SHP77 (cell line): ENCODE measurements around the gene ABLIM2.

Experiments used
- DNase-seq, 2 experiments: peaks; one replicate each; lab custom pipeline; 2025; lab: John Stamatoyannopoulos, UW

The ABLIM2 gene

DNA sequence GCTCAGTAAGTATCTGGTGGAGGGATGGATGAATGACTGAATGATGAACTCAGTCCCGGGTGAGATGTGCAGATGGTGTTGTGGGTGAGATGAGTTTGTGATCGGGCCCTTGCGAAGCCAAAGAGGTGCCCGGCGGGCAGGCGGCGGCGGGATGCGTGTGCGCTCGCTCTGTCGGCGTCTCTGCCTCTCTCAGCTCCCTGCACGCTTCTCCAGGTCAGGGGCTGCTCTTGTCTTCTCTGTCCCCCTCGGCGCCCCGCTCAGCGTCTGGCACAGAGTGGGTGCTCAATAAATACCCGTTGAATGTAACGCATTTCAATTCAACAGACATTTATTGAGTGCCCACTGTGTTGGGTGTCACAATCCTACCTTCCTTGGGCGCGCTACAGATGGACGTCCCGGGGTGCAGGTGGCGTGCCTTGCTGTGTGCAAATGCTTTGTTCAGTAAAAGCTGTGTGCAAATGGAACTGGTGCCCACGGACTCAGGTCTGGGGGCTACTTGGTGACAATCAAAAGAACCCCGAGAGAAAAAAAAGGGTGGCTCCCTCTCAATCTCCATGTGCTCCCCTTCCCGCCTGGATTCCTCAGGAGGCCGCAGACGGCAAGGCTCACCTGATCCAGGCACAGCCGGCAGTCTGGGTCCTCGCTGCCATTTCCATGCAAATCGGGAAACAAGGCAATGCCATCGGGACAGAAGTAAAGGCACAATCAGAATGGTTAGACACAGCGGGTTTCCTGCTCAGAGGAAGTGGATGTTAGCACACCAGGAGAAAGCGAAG is 153.4 kb downstream of the ABLIM2 start:
- no peak for DNase-seq

DNA sequence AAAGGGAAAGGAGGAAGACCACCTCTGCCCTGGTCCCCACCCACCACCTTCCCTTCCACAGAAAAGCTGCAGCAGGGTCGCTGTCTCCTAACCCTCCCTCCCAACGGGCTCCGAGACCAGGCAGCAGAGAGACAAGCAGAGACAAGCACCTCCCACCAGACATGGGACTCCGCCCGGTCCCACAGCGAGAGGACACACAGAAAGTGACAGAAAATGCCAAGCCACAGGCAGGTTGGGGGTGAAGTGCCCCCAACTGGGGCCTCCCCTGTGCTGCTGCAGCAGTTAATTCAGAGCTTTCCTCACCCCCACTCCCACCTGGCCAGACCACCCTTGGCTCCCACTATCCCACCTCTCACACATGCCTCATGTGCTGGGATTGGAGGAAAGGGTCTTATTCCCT is 154.5 kb downstream of the ABLIM2 start:
- no peak for DNase-seq

DNA sequence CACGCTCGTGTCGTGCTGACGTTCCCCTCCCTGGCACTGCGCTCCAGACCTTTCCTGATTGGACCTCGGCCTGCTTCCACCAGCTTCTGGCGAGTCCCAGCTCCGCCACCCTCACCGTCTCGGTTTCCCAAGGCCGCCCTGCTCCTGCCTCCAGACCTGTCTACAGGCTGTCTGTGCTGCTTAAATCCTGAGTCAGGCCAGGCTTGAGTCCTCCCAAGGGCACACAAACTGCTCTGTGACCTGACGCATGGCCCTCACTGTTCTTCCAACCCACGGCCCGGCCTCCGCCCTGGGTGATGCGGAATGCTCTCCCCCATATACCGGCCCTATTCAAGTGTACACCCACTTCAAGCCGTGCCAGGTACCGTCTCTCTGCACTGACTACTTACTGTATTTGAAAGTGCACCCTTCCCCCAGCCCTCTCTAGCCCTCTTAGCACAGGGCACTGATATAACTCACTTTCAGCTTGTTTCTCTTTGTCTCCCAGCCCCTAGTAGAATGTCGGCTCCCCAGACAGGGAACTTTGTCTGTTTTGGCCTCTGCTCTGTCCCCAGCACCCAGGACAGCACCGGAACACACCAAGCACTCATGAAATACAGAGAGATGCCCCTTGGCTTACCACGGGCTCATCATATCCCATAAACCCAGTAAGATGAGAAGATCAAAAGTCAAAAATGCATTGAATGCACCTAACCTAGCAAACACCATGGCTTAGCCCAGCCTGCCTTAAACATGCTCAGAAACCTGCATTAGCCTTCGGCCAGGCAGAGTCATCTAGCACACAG is 155.9 kb downstream of the ABLIM2 start:
- no peak for DNase-seq

DNA sequence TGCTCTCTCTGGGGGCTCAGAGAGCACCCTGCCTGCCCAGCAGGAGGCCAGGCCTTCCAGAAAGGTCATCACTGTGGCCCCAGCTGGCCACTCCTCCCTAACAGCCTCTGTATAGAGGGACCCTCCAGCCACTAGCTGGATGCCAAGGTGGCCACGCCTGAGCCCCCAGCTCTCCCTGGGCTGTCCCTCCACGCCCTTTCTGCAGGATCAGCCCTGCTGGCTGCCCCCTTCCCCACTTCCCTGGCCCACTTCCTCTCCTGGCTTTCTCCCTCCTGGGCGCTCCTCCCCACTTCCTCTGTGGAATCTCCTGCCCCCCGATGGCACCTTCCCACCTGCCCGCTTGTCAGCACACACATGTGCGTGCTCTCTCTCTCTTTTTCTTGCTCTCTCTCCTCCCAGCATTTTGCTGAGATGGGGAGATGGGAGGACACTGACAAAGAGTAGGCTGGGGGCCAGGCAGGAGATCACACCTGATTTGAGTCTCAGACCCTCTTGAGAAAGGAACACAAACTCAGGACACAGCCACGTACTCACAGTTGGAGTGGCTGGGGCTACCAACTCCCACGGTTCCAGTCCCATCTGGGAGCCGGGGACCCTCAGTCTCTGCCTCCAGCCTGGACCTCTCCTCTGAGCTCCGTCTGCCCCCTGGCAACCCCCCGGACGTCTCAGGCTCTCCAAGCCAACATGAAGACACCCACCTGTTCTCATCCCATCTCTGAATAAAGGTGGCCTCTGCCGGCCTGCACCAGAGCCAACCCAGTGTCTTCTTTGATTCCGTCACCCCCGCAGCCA is 156.9 kb downstream of the ABLIM2 start:
- no peak for DNase-seq

DNA sequence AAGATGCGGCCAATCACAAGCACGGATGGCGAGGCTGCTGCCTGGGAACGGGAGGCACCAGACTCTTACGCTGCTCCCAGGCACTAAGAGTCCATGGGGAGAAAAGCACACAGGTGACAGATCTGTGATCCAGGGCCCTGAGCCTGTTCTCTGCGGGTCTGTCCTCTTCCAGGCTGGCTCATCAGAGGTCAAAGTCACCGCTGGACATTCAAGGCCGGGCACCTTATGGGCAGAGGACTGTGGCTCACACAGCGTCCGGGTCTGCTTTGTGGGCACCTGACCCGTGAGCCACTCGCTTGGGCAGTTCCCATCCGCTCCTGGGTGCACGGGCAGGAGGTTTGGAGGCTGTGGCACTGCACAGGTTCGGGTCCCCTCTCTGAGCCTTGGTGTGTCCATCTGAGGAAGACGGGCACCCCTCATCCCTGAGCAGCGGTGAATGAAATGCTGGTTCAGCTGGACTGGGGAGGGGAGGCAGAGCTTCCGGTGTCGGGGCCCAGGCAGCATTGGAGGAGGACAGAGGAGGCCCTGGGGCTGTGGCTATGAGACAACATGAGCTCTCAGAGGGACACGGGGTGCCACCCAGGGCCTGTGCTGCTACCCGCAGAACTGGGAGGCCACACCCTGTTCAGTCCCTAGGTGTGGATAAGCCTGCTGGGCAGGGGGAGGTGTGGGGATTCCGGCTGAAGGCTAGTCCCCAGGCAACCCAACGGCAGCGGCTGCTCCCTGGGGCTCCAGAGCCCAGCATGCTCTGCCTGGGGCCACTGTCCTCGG is 157.7 kb downstream of the ABLIM2 start:
- DNase-seq = no peak

DNA sequence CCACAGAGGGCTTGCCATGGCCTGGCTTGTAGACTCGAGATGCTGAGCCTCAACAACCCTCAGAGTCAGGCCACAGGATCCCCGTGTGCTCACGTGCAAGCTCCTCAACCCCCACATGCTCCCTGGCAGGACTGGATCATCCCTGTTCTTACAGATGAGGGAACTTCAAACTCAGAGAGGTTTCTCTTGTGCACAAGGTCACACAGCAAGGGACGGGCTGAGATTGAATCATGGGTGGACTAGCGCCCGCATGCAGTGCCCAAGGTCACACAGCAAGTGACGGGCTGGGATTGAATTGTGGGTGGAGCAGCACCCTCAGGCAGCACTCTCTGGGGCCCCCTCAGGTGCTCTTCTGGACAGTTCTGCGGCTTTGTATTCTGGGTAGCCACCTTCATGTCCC is 158.4 kb downstream of the ABLIM2 start:
- DNase-seq = no peak

DNA sequence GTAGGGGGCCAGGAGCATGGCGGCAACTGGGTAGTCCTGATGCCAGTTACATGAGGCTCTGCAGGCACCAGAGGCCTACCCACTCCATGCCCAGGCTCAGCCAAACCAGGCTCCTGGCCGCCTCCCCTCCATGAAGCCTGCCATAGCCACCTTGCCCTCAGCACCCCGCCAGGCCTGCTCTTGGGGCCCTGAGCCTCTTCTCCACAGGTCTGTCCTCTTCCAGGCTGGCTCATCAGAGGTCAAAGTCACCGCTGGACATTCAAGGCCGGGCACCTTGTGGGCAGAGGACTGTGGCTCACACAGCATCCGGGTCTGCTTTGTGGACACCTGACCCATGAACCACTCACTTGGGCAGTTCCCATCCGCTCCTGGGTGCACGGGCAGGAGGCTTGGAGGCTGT is 158.9 kb downstream of the ABLIM2 start:
- DNase-seq = no peak

DNA sequence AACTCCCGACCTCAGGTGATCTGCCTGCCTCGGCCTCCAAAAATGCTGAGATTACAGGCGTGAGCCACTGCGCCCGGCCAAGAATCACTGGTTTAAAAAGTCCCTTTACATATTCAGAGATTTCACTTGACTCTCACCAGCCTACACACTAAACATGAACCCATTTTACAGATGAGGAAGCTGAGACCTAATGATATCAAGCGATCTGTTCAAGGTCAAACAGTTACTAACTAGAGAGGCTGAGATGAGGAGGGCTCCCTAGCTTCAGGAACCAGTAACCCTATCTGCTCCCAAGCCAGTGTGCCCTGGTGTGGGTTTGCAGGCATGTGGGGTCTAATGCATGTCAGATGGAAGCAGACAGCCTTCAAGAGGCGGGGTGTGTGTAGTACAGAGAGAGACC is 159.3 kb downstream of the ABLIM2 start:
- no peak for DNase-seq

DNA sequence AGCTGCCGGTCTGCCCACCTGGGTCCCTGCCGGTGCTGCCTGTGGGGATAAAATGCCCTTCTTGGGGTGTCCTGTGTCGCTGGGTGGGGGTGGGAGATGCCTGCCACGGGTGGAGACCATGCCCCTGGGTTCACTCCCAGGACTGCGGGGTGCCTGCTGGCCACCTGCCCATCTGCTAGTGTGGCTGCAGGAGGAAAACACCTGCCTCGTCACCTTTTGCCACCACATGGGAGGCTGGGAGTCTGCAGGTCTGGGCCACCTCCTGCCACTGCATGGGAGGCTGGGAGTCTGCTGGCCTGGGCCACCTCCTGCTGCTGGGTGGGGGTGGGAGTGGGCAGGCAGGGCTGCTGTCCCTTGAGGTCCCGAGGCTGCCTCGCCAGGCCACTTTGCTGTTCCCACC is 160.2 kb downstream of the ABLIM2 start:
- no peak for DNase-seq

DNA sequence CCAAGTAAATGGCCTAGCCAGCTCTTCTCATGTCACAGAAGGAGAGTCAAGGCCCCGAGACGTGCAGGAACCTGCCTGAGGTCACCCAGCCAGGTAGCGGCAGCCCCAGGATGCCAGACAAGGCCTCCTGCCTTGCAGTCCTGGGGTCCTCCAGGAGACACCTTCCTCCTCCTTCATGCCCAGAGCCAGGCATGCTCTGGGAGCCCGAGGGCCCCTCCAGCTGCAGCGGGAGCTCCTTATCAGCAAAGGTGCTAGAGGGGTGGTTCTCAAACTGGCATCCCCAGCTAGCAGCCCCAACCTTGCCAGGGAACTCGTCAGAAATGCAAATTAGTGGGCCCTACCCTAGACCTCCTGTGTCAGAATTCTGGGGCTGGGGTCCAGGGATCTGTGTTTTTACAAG is 162.7 kb downstream of the ABLIM2 start:
- DNase-seq = no peak

DNA sequence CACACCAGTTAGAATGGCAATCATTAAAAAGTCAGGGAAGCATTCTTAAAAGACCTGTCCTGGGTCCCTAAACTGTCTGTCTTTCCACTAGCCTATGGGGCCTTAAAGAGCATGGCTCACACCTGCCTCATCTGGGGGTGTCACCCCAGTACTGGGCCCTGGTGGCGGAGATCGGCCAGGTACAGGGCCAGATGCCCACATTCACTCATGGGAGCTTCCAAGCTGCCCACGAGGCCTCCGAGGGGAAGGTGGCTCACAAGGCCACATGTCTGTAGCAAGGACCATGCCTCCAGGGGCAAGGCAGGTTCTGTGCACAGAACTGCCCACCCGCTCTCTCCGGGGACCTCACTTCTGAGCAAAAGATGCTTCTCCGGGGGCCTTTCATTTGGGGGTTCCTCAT is 163.5 kb downstream of the ABLIM2 start:
- no peak for DNase-seq

DNA sequence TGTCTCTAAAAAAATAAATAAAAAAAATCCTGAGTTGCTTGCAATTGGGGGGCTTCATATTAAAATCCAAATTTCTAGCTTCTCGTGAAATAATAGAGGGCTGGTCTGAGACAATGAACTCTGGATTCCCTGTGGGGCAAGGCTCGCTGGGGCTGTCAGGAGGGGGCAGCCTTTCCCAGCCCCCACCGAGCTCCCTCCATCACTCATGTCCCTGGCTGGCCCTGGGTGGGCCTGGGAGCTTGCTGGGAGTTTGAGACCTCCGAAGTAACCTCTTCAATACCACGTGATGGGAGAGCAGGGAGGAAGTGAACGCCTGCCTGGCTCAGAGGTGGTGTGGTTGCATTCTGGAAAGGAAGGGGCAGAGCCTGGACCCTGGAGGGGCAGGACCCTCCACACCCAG is 164.9 kb downstream of the ABLIM2 start:
- no peak for DNase-seq

DNA sequence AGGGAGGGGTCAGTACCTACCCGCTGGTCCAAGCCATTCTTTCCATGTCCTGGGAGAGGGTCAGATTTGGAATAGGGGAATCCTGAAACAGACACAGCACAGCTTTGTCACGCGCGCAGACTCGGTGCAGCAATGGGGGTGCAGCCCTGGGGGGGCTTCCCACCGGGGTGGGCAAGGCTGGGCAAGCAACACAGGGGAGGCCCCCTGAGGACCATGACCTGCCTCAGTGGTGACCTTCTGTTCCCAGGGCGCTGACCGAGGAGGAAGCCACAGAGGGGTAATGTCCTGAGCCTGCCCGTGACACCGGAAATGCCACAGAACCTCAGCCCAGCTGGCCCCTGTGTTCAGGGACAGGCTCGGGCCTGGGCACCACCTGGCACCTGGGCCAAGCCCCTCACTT is 165.8 kb downstream of the ABLIM2 start:
- DNase-seq = no peak

DNA sequence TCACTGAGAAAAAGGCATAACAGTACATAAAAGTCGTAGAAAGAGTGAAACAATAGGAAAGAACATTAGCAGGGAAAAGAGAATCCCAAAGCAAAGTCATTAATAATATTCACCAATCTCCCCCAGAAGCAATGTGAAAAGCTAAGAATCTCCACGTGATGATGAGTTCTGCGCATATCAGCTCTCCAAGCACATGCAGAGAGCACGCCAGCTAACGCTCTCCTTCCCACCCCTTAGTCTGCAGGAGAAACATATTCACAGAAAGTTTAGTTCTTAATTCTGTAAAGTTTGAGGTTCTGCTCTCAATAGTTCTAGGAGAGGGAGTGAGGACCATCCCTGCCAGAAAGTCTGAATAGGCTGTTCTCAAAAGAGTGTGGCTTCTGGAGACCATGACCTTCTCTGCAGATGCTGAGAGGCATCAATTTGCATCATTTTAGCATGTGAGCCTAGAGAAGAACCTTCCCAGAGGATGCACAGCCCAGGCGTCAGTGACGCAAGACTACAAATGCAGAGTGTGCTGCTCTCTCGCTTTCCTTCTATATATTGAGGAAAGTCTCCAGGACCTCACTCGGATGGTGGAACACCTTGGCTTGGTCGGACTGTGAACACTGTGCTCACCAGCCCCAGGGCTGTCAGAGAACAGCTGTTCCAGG is 167.7 kb downstream of the ABLIM2 start:
- no peak for DNase-seq

DNA sequence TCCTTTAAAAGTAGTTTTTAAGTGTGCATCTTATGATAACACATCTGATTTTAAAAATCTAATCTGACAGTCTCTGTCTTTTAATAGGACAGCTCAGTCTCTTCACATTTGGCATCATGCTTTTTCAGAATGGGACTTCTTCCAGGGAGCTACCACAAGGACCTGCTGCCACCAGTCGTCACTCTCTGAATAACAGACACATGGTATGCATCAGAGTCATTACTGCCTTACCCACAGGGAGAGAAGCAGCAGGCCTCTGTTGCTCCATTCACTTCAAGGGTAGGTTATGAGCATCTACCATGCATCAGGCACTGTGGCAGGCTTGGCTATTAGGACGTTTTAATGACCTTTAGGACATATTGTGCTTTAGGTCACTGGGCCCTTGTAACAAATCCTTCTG is 169.0 kb downstream of the ABLIM2 start:
- no peak for DNase-seq

DNA sequence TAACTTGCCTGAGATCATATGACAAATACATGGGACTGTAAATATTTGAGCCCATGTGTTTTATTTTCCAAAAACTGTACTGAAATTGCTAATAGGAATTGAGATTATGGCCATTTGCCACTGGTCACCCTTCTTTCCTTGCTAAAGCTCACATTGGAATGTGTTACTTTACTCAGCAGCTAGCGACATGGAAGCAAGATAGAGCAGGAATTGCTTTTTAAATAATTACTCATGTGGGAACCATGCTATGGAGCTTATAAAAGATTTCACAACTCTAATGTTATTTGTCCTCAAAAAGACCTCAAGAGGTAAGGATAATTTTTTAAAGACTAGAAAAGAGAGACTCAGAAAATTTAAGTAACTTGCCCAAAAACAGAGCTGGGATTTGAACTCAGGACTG is 170.2 kb downstream of the ABLIM2 start:
- DNase-seq = no peak

DNA sequence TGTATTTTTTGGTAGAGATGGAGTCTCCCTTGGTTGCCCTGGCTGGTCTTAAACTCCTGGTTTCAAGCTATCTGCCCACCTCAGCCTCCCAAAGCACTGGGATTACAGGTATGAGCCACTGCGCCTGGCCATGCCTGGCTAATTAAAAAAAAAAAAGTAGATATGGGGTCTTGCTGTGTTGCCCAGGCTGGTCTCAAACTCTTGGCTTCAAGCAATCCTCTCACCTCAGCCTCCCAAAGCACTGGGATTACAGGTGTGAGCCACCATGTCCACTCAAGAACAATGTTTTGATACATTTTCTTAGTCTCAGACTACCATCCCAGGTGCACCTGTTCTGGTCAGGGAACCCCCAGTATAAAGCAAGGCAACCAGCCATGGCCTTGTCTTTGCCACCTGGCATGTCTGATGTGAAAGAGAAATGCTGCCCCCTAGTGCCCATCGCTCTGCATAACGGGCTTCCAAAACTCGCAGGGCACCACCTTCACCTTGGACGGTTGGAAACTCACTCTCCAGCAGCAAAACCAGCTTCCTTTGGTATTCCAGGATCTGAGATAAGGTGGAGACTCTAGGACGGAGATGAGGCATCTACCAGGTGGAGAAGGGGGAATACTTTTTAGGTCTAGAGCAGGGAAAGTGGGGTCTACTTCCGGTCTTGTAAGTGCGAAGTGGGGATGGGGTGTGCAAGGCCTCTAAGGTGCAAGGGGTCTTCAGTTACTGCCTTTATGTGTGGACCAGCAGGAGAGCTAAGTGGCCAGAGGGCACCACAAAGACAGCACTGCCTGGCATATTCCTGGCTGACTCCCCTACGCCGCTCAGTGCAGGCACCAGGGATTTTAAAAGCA is 171.2 kb downstream of the ABLIM2 start:
- peak; percentile 20 to 50 for DNase-seq

DNA sequence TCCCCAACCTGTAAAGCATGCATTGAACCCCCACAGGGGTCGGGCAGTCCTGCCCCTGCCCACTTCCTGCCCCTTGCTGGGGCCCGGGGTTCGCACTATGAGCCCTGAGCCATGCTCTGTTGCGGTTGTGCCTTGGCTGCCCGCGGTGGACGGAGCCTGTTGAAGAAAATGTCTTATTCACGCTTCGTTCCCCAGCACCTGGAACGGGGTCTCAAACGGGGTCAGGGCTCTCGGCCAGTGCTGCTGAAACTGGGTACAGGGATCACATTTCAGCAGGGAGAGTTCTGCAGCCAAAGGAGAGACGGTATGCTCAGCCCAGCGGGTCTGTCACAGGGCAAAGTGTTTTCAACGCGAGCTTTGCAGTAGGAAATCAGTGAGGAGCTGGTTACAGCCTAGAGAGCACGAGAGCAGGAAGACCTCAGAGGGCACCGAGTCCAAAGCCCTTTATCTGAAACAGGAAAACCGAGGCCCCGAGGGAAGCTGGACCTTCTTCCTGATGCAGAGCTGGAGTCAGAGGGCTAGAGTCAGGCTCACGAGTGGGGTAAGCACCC is 172.6 kb downstream of the ABLIM2 start:
- no peak for DNase-seq

DNA sequence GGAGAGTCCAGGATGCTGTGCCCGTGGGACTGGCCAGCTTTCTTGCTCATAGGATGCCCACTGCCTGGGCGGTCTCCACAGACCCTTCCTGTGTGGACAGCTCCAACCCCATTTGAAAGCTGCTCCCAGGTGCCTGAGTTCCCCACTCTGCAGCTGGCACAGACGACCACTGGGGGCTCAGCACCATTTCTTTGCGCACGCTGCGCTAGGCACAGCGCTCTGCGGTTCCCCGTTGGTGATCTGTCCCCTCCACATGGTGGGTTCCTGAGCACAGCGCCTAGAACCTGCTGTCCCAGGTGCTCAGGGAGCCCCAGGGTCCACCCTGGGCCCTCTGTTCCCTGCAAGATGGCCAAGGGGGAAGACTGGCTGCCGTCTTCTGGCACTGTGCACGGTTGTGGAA is 173.5 kb downstream of the ABLIM2 start:
- no peak for DNase-seq

DNA sequence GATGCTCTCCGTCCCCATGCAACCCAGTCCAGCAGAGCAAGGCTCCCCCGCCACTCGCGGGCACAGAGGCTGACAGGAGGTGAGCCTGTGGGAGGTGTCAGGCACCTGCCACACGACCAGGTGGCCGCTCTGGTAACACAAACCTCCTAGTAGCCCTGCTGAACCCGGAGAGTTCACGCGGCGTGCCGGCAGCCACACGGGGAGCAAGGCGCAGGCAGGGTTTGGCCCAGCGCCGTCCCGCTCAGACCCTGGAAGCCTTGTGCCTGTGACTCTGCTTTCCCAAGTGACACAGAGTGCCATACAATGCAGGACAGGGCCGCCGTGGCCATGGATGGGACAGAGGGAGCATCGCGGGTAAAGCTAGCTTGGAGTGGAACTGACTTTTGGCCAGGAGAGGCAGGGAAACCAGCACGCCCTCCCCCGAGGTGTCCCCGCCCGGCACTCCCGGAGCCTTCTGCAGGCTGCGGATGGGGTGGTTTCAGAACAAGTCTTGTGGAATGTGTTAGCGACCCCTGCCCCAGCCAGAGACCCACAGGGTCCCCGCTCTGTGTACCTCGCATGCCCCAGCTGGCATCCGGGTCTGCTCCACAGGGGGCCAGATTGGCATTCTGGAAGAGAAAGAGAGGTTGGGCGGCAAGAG is 174.2 kb downstream of the ABLIM2 start:
- DNase-seq = no peak
